Measurements from ENCODE around the gene CDC42EP4. TPM values are rescaled to one million over a fixed set of nuclear protein-coding genes. Genes with fewer than 3 reads are reported as not detected.

CDC42EP4 gene
- total RNA-seq, 6 donors from 2014 or later = 28.3 to 65.7 (median 52.9) TPM

- Histone ChIP-seq H3K27ac (no peak overlapping the region), H3K4me3 (no peak overlapping the region), H3K27me3 (no peaks in the 10 kb centered on the region), H3K36me3 (no peaks in the 10 kb centered on the region), H3K9me3 (no peaks in the 10 kb centered on the region), H3K4me1 (peaks cover 0 to 3% (median 0%) of the 10 kb centered on the region in 4 donors)
- WGBS, 2 donors = 77 to 89% methylated on average over 3 of the region's 3 CpGs
- TF ChIP-seq CTCF (IDR thresholded peaks at IDR 0.05) = no peak
- no peak for TF ChIP-seq POLR2A (IDR thresholded peaks at IDR 0.05)
- TF ChIP-seq POLR2AphosphoS5 (IDR thresholded peaks at IDR 0.05) = no peak
- TF ChIP-seq EP300 (IDR thresholded peaks at IDR 0.05) = no peak
- no peak for DNase-seq
- ATAC-seq (ENCODE audit: low FRiP score in 2 of 2) = no peak
Observed at GRCh38 chr17:73319766-73320165, 8.0 kb upstream of the CDC42EP4 start.

DNA sequence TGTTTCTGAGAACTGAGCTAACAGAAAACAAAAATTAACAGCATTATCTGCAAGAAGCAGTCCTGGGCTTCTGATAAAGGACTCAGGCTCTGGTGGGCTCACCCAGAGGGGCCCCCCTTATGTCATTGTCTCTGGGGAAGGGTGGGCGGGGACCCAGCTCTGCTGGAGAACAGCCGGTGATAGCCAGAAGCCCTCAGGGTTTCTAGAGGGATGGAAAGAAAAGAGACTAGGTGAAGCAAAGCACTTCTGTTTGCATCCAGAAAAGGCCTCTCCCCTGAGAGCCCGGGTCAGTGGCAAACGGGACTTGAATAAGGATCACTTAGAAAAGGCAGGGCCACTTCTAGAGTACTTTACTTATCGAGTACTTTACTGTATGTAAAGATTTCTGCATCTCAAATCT, 7.0 kb upstream of the CDC42EP4 start:
- no peak overlapping the region for H3K27ac ChIP-seq
- no peak for ATAC-seq (ENCODE audit: low FRiP score in 2 of 2)
- H3K9me3 ChIP-seq = no peaks in the 10 kb centered on the region
- peak in 1 of 2 donors; percentile 44 for DNase-seq
- TF ChIP-seq EP300 (IDR thresholded peaks at IDR 0.05) = no peak
- no peaks in the 10 kb centered on the region for H3K36me3 ChIP-seq
- H3K4me3 ChIP-seq = no peak overlapping the region
- H3K27me3 ChIP-seq = no peaks in the 10 kb centered on the region
- peaks cover 0 to 3% (median 0%) of the 10 kb centered on the region in 4 donors for H3K4me1 ChIP-seq
- 50 to 54% methylated on average over 5 of the region's 5 CpGs for WGBS, 2 donors

DNA sequence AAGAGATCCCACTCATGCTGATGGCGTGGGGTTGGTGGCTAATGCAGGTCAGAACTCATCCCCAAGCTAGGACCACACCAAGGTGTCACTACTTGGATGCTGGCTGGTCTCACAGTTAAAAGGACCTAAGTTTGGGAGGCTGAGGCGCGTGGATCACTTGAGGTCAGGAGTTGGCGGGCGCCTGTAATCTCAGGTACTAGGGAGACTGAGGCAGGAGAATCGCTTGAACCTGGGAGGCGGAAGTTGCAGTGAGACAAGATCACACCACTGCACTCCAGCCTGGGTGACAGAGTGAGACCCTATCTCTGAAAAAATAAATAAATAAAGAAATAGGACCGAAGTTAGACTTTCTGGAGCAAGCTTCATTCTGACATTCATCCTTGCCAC, 6.6 kb upstream of the CDC42EP4 start:
- no peak for TF ChIP-seq POLR2A (IDR thresholded peaks at IDR 0.05)
- TF ChIP-seq EP300 (IDR thresholded peaks at IDR 0.05) = no peak
- TF ChIP-seq POLR2AphosphoS5 (IDR thresholded peaks at IDR 0.05) = no peak
- no peak for TF ChIP-seq CTCF (IDR thresholded peaks at IDR 0.05)
- WGBS, 2 donors = 93 to 96% methylated on average over 7 to 8 of the region's 8 CpGs
- Histone ChIP-seq H3K27ac (no peak overlapping the region), H3K27me3 (no peaks in the 10 kb centered on the region), H3K4me3 (no peak overlapping the region), H3K9me3 (no peaks in the 10 kb centered on the region), H3K36me3 (no peaks in the 10 kb centered on the region), H3K4me1 (peaks cover 0 to 3% (median 0%) of the 10 kb centered on the region in 4 donors)
- DNase-seq (no peak), ATAC-seq (ENCODE audit: low FRiP score in 2 of 2) (no peak)

- WGBS, 2 donors = 77 to 82% methylated on average over 8 to 9 of the region's 9 CpGs
- TF ChIP-seq EP300 (IDR thresholded peaks at IDR 0.05) (no peak), POLR2AphosphoS5 (IDR thresholded peaks at IDR 0.05) (no peak), POLR2A (IDR thresholded peaks at IDR 0.05) (no peak), CTCF (IDR thresholded peaks at IDR 0.05) (no peak)
- ATAC-seq (ENCODE audit: low FRiP score in 2 of 2) = no peak
- H3K4me1 ChIP-seq = peaks cover 0 to 3% (median 1%) of the 10 kb centered on the region in 4 donors
- H3K4me3 ChIP-seq = no peak overlapping the region
- H3K27ac ChIP-seq = no peak overlapping the region
- no peaks in the 10 kb centered on the region for H3K36me3 ChIP-seq
- no peaks in the 10 kb centered on the region for H3K9me3 ChIP-seq
- no peaks in the 10 kb centered on the region for H3K27me3 ChIP-seq
- no peak for DNase-seq
Observed at GRCh38 chr17:73317513-73318426, 6.0 kb upstream of the CDC42EP4 start.

- ATAC-seq (ENCODE audit: low FRiP score in 2 of 2) = no peak
- WGBS, 2 donors = 70 to 86% methylated on average over 5 to 8 of the region's 8 CpGs
- Histone ChIP-seq H3K27me3 (no peaks in the 10 kb centered on the region), H3K4me3 (no peak overlapping the region), H3K36me3 (no peaks in the 10 kb centered on the region), H3K9me3 (no peaks in the 10 kb centered on the region), H3K27ac (no peak overlapping the region), H3K4me1 (peaks cover 6 to 8% (median 7%) of the 10 kb centered on the region in 4 donors)
- no peak for TF ChIP-seq EP300 (IDR thresholded peaks at IDR 0.05)
- TF ChIP-seq CTCF (IDR thresholded peaks at IDR 0.05) = no peak
- no peak for TF ChIP-seq POLR2AphosphoS5 (IDR thresholded peaks at IDR 0.05)
- no peak for TF ChIP-seq POLR2A (IDR thresholded peaks at IDR 0.05)
- no peak for DNase-seq
Observed at GRCh38 chr17:73316919-73317505, 5.2 kb upstream of the CDC42EP4 start.

Measured in upper lobe of left lung (tissue), 6 donors.